IPS-NIHi7 (cell line): Measurements from ENCODE around the gene F12.

Source experiments
- DNase-seq: peaks from one replicate; pipeline ENCODE4 v3.0.0; 2012; ENCODE audit warnings: mixed read lengths; ENCODE audit errors: extremely low spot score

F12 gene

DNA sequence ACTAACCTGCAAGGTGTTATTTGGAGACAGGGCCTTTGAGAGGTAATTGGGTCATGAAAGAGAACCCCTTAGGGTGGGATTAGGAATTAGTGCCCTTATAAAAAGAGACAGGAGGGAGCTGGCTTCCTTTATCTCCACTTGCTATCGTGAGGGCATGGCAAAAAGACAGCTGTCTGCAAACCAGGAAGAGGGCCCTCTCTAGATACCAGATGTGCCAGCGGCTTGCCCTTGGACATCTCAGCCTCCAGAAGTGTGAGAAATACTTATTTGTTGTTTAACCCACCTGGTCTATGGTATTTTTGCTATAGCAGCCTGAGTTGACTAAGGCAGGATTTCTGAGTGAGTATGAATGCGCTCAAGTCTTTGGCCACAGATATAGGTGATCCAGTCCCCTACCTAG, 52.6 kb downstream of the F12 start:
- no peak for DNase-seq

DNA sequence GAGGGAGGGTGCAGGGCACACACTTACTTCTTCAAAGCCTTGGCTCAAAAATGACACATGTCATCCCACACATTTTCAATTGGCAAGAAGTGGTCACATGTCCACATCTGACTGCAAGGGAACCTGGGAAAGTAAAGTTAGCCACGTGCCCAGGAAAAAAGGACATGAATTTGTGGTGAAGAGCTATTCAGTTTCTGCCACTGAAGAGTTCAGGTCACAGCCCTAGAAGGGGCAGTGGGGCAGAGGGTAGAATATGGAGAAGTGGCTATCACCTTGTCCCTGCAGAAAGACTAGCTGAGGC, 53.5 kb downstream of the F12 start:
- no peak for DNase-seq

DNA sequence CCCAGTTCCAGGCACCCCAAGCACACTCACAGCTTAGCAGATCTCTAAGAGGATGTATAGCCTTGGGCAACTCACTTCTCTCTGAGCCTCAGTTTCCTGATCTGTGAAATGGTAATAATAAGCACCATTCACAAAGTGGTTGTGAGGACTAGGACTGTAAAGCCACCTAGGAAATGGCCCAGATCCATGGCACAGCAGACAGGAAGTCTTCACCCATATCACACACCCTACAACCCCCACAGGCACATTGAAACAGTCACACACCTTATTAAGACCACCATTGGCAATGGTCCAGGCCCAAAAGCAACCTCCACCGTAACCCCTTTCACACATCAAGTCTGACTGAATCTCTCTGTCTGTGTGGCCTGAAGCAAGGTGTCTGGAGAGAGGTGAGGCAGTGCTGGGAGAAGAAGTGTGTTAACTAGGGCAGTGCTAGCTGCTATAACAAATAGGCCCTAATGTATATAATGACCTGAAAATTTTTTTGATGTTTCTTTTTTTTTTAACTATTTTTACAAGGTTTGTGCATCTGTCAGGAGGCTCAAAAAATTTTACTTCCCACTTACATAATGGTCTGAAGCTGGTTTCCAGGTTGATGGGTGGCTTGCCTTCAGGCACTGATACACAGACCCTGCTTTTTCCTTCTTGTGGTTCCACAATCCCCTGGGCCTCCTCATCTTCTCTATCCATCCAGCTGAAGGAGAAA, 54.0 kb downstream of the F12 start:
- DNase-seq: no peak

DNA sequence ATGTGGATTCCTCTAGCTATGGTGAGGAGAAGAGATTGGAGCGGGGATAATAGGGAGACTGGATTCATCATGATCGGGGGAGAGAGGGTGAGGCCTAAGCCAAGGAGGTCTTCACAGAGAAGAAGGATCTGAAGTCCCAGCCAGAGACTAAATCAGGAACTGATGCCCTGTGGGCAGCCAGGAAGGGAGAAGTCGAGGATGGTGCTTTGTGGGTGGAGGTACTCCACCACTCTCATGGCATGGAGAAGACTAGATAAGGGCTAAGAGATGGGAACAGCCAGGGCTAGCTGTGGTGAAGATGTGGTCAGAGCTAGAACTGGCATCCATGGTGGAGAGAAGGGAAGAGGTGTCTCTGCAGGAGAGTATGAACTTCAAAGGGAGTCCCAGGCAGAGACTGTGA, 54.7 kb downstream of the F12 start:
- no peak for DNase-seq

DNA sequence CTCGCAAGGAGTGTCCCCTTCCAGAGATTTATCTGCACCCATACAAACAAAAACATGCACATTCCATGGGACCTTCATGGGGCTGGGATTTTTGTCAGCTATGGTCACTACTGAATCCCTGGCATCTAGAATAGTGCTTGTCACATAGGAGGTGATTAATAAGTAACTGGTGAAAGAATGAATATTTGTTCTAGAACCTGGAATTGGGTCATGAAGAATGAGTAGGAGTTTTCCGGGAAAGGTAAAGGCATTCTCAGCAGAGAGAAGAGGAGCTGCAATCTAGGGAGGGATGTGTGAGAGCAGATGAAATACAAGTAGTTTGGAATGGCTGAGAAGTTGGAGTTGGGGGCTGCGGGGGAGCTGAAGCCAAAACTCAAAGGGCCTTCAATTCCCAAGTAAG, 55.1 kb downstream of the F12 start:
- DNase-seq: no peak

DNA sequence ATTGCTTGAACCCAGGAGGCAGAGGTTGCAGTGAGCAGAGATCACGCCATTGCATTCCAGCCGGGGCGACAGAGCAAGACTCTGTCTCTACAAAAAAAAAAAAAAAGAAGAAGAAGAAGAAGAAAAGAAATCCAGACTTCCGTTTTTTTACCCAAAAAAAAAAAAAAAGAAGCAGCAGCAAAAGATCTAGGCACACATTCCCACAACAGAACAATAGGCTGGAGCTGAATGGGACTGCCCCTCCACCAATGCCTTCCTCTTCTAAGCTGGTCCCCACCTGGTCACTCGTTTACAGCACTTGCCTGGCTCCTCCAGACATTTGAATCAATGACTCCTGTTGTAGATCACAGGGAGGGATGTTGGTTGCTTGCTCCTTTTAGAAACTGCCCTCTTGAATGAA, 56.3 kb downstream of the F12 start:
- DNase-seq: no peak
